Panc1 (cell line): ENCODE data around the gene ING1.

ENCODE experiments used
- CTCF ChIP-seq: fragments of 450-650 bp; IDR thresholded peaks from 2 replicates; pipeline ENCODE4 v1.5.1; 2017; ENCODE audit warnings: mild to moderate bottlenecking
- POLR2AphosphoS5 ChIP-seq: IDR thresholded peaks from 2 replicates; pipeline ENCODE4 v1.6.1; 2012; ENCODE audit warnings: mild to moderate bottlenecking, low read depth, low read length, moderate library complexity
- REST ChIP-seq, 2 experiments: IDR thresholded peaks; 2 replicates each; pipeline ENCODE4 v1.6.1; 2011 to 2012; ENCODE audit warnings: low read depth in 2 of 2, control low read depth in 1 of 2, low read length in 1 of 2, mild to moderate bottlenecking in 1 of 2, moderate library complexity in 1 of 2; ENCODE audit not compliant: insufficient read depth in 1 of 2
- SIN3A ChIP-seq: IDR thresholded peaks from 2 replicates; pipeline ENCODE4 v1.6.1; 2012; ENCODE audit warnings: low read depth, mild to moderate bottlenecking, low read length, moderate library complexity, borderline replicate concordance; ENCODE audit not compliant: insufficient read depth

DNA sequence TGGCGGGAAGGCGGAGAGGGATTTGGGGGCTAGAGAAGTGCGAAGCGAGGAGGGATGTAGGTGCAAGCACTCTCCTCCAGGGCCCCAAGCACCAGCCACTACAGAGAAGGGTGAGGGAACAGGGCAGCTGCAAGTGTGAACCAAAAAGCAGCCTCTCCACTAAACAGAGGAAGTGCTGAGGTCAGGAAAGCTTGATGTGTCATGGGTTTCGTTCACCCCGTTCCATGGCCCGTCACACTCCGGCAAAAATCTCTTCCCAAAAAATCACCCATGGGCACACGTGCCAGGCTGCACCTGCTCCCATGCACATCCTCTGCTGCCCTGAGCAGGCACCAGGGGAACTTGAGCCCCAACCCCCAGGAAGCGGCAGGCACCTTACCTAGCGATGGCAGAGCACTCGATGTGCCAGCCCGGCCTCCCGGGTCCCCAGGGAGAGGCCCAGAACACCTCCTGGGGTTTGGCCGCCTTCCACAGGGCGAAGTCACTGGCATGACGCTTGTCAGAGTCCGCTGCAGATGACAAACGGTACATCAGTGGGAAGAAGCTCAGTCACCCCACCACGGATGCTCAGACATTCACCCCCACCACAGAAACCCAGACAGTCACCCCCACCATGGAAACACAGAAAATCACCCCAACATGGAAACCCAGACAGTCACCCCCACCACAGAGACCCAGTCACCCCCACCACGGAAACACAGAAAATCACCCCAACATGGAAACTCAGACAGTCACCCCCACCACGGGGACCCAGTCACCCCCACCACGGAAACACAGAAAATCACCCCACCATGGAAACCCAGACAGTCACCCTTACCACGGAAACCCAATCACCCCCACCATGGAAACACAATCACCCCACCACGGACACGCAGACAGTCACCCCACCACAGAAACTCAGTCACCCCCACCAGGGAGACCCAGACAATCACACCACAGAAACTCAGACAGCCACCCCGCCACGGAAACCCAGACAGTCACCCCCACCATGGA, 36.6 kb upstream of the ING1 start:
- no peak for TF ChIP-seq CTCF
- no peak for TF ChIP-seq REST (IDR thresholded peaks at IDR 0.05; ENCODE audit: insufficient read depth in 1 of 2, low read depth in 2 of 2, low read length in 1 of 2)
- no peak for TF ChIP-seq SIN3A
- no peak for TF ChIP-seq POLR2AphosphoS5
